Thoracic aorta (tissue), 2 donors: ENCODE results near the gene SEMA3D. TPM values are rescaled to one million over a fixed set of nuclear protein-coding genes. Genes with fewer than 3 reads are reported as not detected.

ENCODE experiments used
- ATAC-seq: fragments of 150-250 bp; one replicate; pipeline ENCODE4 v1.8.0; 2017; ENCODE audit warnings: low read depth; ENCODE audit not compliant: insufficient number of reproducible peaks, low FRiP score
- DNase-seq: peaks from one replicate; pipeline ENCODE4 v3.0.0-alpha.2; 2020; ENCODE audit warnings: low spot score
- H3K27ac ChIP-seq, 2 donors: fragments of 200-600 bp; sonication (generic); 1 replicate in 1 of 2; 2 replicates in 1 of 2; pipeline ENCODE4 v1.5.1; 2016; ENCODE audit warnings: mild to moderate bottlenecking in 2 of 2, moderate library complexity in 2 of 2
- H3K27me3 ChIP-seq: fragments of 200-600 bp; sonication (generic); replicated peaks from 2 replicates; pipeline ENCODE4 v1.6.0; 2016; ENCODE audit warnings: mild to moderate bottlenecking; ENCODE audit not compliant: insufficient read depth
- H3K36me3 ChIP-seq: fragments of 200-600 bp; sonication (generic); one replicate; pipeline ENCODE4 v1.5.1; 2016
- H3K4me1 ChIP-seq, 2 donors: fragments of 200-600 bp; sonication (generic); 1 replicate in 1 of 2; 2 replicates in 1 of 2; pipeline versions ENCODE4 v1.5.1 to v1.6.0; 2016; ENCODE audit warnings: low read depth in 2 of 2, mild to moderate bottlenecking in 1 of 2; ENCODE audit not compliant: control insufficient read depth in 1 of 2
- H3K4me3 ChIP-seq: fragments of 200-600 bp; sonication (generic); 2 replicates; pipeline ENCODE4 v1.5.1; 2016; ENCODE audit warnings: mild to moderate bottlenecking
- H3K9me3 ChIP-seq: fragments of 200-600 bp; sonication (generic); 2 replicates; pipeline ENCODE4 v1.5.1; 2016
- CTCF ChIP-seq: fragments of 200-600 bp; sonication (generic); IDR thresholded peaks from one replicate; pipeline ENCODE4 v1.5.1; 2019; ENCODE audit warnings: antibody characterized with exemption
- total RNA-seq, 2 donors: library from RNA; depleted of rRNA; stranded (reverse); fragments of >200 nt; gene quantifications; one replicate each; pipeline versions ENCODE4 v1.1.0 to v1.2.3, GENCODE V29; 2016

SEMA3D gene
- total RNA-seq, 2 donors from 2014 or later = 18.5 to 22.8 TPM

GRCh38 chr7:85019176-85019575 lies 167.7 kb downstream of the SEMA3D start:
- H3K4me3 ChIP-seq = no peak overlapping the region
- peaks cover 0 to 3% of the 10 kb centered on the region in 2 donors for H3K4me1 ChIP-seq
- no peaks in the 10 kb centered on the region for H3K9me3 ChIP-seq
- no peaks in the 10 kb centered on the region for H3K27me3 ChIP-seq
- no peak for TF ChIP-seq CTCF
- no peak overlapping the region for H3K27ac ChIP-seq
- no peaks in the 10 kb centered on the region for H3K36me3 ChIP-seq
- DNase-seq (no peak), ATAC-seq (no peak)

- peaks cover 0 to 2% of the 10 kb centered on the region in 2 donors for H3K4me1 ChIP-seq
- H3K4me3 ChIP-seq = no peak overlapping the region
- DNase-seq (no peak), ATAC-seq (no peak)
- no peaks in the 10 kb centered on the region for H3K36me3 ChIP-seq
- H3K9me3 ChIP-seq = no peaks in the 10 kb centered on the region
- no peak for TF ChIP-seq CTCF
- H3K27me3 ChIP-seq = no peaks in the 10 kb centered on the region
- no peak overlapping the region for H3K27ac ChIP-seq
Measured at GRCh38 chr7:85018498-85018897, 168.4 kb downstream of the SEMA3D start.

GRCh38 chr7:85016286-85016685 lies 170.6 kb downstream of the SEMA3D start:
- DNase-seq (no peak), ATAC-seq (no peak)
- no peaks in the 10 kb centered on the region for H3K9me3 ChIP-seq
- H3K27me3 ChIP-seq = no peaks in the 10 kb centered on the region
- no peak overlapping the region for H3K4me3 ChIP-seq
- no peak for TF ChIP-seq CTCF
- H3K4me1 ChIP-seq = no peaks in the 10 kb centered on the region
- no peak overlapping the region for H3K27ac ChIP-seq
- H3K36me3 ChIP-seq = no peaks in the 10 kb centered on the region

GRCh38 chr7:85014936-85015660 lies 171.8 kb downstream of the SEMA3D start:
- no peaks in the 10 kb centered on the region for H3K36me3 ChIP-seq
- no peak for TF ChIP-seq CTCF

GRCh38 chr7:85011127-85011526 lies 175.7 kb downstream of the SEMA3D start:
- TF ChIP-seq CTCF = no peak
- H3K4me3 ChIP-seq = no peak overlapping the region
- no peak for ATAC-seq
- no peaks in the 10 kb centered on the region for H3K36me3 ChIP-seq
- no peak overlapping the region for H3K27ac ChIP-seq
- H3K4me1 ChIP-seq = no peaks in the 10 kb centered on the region
- no peaks in the 10 kb centered on the region for H3K27me3 ChIP-seq
- DNase-seq = no peak
- no peaks in the 10 kb centered on the region for H3K9me3 ChIP-seq

More at GRCh38 chr7:85014936-85015660, 171.8 kb downstream of the SEMA3D start:
- ATAC-seq (no peak), DNase-seq (no peak)
- Histone ChIP-seq H3K4me3 (no peak overlapping the region), H3K27me3 (no peaks in the 10 kb centered on the region), H3K4me1 (no peaks in the 10 kb centered on the region), H3K27ac (no peak overlapping the region), H3K9me3 (no peaks in the 10 kb centered on the region)
